Measurements from ENCODE around the gene MEF2A.
A peak's percentile ranks its signal among the peaks of the same experiment; 100 is the strongest.

Gene MEF2A

DNA sequence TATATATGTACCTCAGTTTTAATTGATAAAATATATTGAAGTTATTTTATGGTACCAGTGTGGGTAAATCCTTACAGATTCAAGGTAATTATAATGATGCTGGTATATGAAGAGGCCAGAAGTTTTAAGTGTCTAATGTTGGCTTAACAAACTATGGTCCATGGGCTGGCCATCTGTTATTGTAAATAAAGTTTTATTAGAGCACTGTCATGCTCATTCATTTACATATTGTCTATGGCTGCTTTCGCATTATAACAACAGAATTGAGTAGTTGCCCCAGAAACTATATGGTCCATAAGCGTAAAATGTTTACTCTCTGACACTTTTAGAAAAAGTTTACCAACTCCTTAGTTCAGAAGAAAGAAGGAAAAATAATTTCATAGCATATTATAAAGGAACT, 67.9 kb downstream of the MEF2A start:
- no peak overlapping the region for H3K4me3 ChIP-seq (replicated peaks in 1 of 2; ENCODE audit: low read depth in 2 of 2, low read length in 2 of 2)
- TF ChIP-seq, protein P1, sequence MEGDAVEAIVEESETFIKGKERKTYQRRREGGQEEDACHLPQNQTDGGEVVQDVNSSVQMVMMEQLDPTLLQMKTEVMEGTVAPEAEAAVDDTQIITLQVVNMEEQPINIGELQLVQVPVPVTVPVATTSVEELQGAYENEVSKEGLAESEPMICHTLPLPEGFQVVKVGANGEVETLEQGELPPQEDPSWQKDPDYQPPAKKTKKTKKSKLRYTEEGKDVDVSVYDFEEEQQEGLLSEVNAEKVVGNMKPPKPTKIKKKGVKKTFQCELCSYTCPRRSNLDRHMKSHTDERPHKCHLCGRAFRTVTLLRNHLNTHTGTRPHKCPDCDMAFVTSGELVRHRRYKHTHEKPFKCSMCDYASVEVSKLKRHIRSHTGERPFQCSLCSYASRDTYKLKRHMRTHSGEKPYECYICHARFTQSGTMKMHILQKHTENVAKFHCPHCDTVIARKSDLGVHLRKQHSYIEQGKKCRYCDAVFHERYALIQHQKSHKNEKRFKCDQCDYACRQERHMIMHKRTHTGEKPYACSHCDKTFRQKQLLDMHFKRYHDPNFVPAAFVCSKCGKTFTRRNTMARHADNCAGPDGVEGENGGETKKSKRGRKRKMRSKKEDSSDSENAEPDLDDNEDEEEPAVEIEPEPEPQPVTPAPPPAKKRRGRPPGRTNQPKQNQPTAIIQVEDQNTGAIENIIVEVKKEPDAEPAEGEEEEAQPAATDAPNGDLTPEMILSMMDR (IDR thresholded peaks at IDR 0.05; ENCODE audit: low read depth, low read length) = no peak
- no peak for DNase-seq (ENCODE audit: low read depth in 2 of 2)

DNA sequence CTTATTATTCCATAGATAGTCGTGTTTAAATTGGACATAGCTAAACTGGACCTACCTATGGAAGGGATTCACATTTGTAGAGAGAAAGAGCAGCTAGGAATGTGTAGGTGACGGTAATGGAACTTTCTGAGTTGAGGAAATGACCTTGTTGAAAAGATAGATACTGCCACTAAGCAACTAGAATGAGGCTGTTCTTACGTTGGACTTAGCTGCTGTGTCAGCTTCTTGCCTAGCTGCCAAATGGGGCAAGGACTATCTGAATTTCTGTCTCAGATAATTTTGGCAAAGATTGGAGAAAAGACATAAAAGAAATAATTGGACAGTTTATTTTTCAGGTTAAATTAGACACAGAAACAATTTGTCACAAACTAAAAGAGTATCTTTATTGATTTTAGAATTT, 68.8 kb downstream of the MEF2A start:
- DNase-seq (ENCODE audit: low read depth in 2 of 2) = peak in 1 of 2 donors; percentile 30
- H3K4me3 ChIP-seq (replicated peaks in 1 of 2; ENCODE audit: low read depth in 2 of 2, low read length in 2 of 2) = no peak overlapping the region
- TF ChIP-seq, protein P1 (IDR thresholded peaks at IDR 0.05; ENCODE audit: low read depth, low read length) = no peak

DNA sequence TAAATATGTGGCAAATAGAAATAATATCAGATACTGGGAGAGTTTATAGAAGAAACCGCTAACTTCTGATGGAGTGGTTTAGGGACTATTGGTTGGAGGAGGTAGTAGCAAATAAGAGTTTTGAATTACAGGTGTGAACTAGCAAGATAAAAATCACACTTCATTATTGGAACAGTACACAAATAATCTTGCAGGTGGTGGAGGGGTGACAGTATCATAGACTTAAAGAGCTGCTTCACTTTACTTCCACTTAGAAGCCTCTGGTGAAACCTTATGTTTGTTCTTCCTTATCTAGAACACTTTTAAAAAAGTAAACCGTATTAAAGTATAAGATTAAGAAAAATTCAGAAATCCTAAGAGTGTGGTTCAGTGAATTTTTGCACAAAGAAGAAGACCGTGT, 69.4 kb downstream of the MEF2A start:
- TF ChIP-seq, protein P1 (IDR thresholded peaks at IDR 0.05; ENCODE audit: low read depth, low read length) = no peak
- no peak for DNase-seq (ENCODE audit: low read depth in 2 of 2)
- H3K4me3 ChIP-seq (replicated peaks in 1 of 2; ENCODE audit: low read depth in 2 of 2, low read length in 2 of 2) = no peak overlapping the region

DNA sequence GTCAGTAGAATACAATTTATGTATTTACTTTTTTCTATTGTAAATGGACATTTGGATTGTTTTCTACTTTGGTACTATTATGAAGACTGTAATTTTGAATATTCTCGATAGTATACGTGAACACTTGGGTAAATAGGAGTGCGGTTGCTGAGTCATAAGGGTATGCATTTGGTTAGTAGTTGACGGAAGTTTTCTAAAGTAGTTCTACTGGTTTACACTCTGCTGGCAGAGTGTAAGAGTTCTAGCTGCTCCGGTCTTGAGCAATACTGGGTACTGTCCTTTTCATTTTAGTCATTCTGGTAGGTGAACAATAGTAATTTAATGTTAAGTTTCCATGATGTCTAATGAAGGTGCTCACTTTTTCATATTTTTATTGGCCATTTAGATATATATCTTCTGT, 70.0 kb downstream of the MEF2A start:
- DNase-seq (ENCODE audit: low read depth in 2 of 2) = no peak
- TF ChIP-seq, protein P1 (IDR thresholded peaks at IDR 0.05; ENCODE audit: low read depth, low read length) = no peak
- H3K4me3 ChIP-seq (replicated peaks in 1 of 2; ENCODE audit: low read depth in 2 of 2, low read length in 2 of 2) = no peak overlapping the region

- TF ChIP-seq, protein P1 (IDR thresholded peaks at IDR 0.05; ENCODE audit: low read depth, low read length) = no peak
- peak in 1 of 2 donors; percentile 10 for DNase-seq (ENCODE audit: low read depth in 2 of 2)
- H3K4me3 ChIP-seq (replicated peaks in 1 of 2; ENCODE audit: low read depth in 2 of 2, low read length in 2 of 2) = no peak overlapping the region
Measured at GRCh38 chr15:99644913-99645542, 79.2 kb downstream of the MEF2A start.

DNA sequence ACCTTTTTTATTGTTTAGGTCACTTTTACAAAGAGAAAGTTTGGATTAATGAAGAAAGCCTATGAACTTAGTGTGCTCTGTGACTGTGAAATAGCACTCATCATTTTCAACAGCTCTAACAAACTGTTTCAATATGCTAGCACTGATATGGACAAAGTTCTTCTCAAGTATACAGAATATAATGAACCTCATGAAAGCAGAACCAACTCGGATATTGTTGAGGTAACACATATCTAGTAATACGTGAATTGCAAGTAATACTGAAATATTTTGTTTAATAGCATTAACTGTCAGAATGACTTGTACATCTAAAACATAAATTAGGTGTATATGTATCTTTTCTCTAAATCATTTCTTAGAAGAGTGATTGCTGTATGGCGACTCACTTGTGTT, 79.8 kb downstream of the MEF2A start:
- TF ChIP-seq, protein P1 (IDR thresholded peaks at IDR 0.05; ENCODE audit: low read depth, low read length) = no peak
- H3K4me3 ChIP-seq (replicated peaks in 1 of 2; ENCODE audit: low read depth in 2 of 2, low read length in 2 of 2) = no peak overlapping the region
- no peak for DNase-seq (ENCODE audit: low read depth in 2 of 2)

GRCh38 chr15:99645951-99646350, 80.2 kb downstream of the MEF2A start:
- TF ChIP-seq, protein P1 (IDR thresholded peaks at IDR 0.05; ENCODE audit: low read depth, low read length) = no peak
- no peak overlapping the region for H3K4me3 ChIP-seq (replicated peaks in 1 of 2; ENCODE audit: low read depth in 2 of 2, low read length in 2 of 2)
- DNase-seq (ENCODE audit: low read depth in 2 of 2) = peak in 1 of 2 donors; percentile 18

Measured in cardiac fibroblast (primary cell).